Measurements from ENCODE around the gene LGALS7B.
"Not testable (repeated sequence)": the region's sequence is repeated elsewhere in the genome, so short reads cannot be mapped to it uniquely, and the experiment has no call there.

The LGALS7B gene

GRCh38 chr19:38807374-38808098 is 18.5 kb downstream of the LGALS7B start:
- H3K36me3 ChIP-seq (ENCODE audit: control insufficient read depth in 5 of 5, insufficient read depth in 5 of 5, low read length in 5 of 5); H3K27me3 ChIP-seq (ENCODE audit: control insufficient read depth in 5 of 5, insufficient read depth in 4 of 5, low read length in 5 of 5); H3K4me1 ChIP-seq (ENCODE audit: control insufficient read depth in 5 of 5, insufficient read depth in 5 of 5, low read length in 5 of 5); H3K9me3 ChIP-seq (ENCODE audit: control insufficient read depth in 5 of 5, low read length in 5 of 5); H3K27ac ChIP-seq (ENCODE audit: low read depth, low read length); H3K9ac ChIP-seq (ENCODE audit: low read length in 5 of 5); H3K4me3 ChIP-seq (ENCODE audit: low read depth in 1 of 5, low read length in 5 of 5): not testable (repeated sequence)

DNA sequence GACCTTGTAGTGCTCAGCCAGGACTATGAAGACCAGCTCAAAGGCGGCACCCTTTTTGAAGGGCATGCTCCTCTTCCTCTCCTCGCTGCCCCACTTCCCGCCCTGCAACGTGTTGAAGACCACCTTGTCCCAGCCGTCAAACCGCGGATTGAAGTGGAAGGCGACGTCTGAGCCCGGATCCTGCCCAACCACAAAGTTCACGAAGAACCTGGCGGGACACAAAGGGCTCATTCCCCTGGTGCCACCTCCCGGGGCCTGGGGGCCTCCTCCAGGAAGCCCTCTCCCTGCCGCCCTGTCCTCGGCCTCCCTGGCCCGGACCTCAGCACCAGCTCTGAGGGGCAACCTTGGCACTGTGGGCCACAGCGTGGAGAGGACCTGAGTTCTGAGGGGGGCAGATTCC is 19.7 kb downstream of the LGALS7B start:
- Histone ChIP-seq H3K9ac (ENCODE audit: low read length in 5 of 5) (no peak overlapping the region), H3K36me3 (ENCODE audit: control insufficient read depth in 5 of 5, insufficient read depth in 5 of 5, low read length in 5 of 5) (peaks cover 0 to 8% (median 4%) of the 10 kb centered on the region in 5 donors), H3K4me1 (ENCODE audit: control insufficient read depth in 5 of 5, insufficient read depth in 5 of 5, low read length in 5 of 5) (peaks cover 0 to 6% (median 4%) of the 10 kb centered on the region in 5 donors), H3K27ac (ENCODE audit: low read depth, low read length) (no peak overlapping the region), H3K9me3 (ENCODE audit: control insufficient read depth in 5 of 5, low read length in 5 of 5) (no peaks in the 10 kb centered on the region), H3K27me3 (ENCODE audit: control insufficient read depth in 5 of 5, insufficient read depth in 4 of 5, low read length in 5 of 5) (no peaks in the 10 kb centered on the region), H3K4me3 (ENCODE audit: low read depth in 1 of 5, low read length in 5 of 5) (no peak overlapping the region)

DNA sequence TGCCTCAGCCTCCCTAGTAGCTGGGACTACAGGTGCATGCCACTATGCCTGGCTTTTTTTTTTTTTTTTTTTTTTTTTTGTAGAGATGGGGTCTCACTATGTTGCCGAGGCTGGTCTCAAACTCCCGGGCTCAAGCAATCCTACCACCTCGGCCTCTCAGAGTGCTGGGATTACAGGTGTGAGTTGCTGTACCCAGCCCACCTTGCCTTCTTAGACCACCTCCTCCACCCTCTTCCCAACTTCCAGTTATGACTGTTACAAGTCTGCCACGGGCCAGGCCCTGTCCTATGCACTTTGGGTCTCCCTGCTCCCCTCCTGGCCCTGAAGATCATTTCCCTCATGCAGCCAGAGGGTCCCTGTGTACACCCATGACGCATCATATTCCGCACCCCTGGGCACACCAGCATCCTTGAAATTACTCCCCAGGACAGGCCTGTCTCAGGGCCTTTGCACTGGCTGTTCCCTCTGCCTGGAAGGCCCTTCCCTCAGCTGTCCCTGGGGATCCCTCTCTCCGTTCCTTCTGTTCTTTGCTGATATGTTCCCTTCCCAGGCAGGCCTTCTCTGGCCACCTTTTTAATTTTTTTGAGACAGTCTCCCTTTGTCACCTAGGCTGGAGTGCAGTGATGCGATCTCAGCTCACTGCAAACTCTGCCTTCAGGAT is 20.7 kb downstream of the LGALS7B start:
- H3K4me1 ChIP-seq (ENCODE audit: control insufficient read depth in 5 of 5, insufficient read depth in 5 of 5, low read length in 5 of 5) = peaks cover 0 to 6% (median 4%) of the 10 kb centered on the region in 5 donors
- H3K9me3 ChIP-seq (ENCODE audit: control insufficient read depth in 5 of 5, low read length in 5 of 5) = no peaks in the 10 kb centered on the region
- H3K9ac ChIP-seq (ENCODE audit: low read length in 5 of 5) = no peak overlapping the region
- H3K4me3 ChIP-seq (ENCODE audit: low read depth in 1 of 5, low read length in 5 of 5) = no peak overlapping the region
- H3K27me3 ChIP-seq (ENCODE audit: control insufficient read depth in 5 of 5, insufficient read depth in 4 of 5, low read length in 5 of 5) = no peaks in the 10 kb centered on the region
- H3K36me3 ChIP-seq (ENCODE audit: control insufficient read depth in 5 of 5, insufficient read depth in 5 of 5, low read length in 5 of 5) = peaks cover 0 to 6% (median 4%) of the 10 kb centered on the region in 5 donors
- no peak overlapping the region for H3K27ac ChIP-seq (ENCODE audit: low read depth, low read length)

DNA sequence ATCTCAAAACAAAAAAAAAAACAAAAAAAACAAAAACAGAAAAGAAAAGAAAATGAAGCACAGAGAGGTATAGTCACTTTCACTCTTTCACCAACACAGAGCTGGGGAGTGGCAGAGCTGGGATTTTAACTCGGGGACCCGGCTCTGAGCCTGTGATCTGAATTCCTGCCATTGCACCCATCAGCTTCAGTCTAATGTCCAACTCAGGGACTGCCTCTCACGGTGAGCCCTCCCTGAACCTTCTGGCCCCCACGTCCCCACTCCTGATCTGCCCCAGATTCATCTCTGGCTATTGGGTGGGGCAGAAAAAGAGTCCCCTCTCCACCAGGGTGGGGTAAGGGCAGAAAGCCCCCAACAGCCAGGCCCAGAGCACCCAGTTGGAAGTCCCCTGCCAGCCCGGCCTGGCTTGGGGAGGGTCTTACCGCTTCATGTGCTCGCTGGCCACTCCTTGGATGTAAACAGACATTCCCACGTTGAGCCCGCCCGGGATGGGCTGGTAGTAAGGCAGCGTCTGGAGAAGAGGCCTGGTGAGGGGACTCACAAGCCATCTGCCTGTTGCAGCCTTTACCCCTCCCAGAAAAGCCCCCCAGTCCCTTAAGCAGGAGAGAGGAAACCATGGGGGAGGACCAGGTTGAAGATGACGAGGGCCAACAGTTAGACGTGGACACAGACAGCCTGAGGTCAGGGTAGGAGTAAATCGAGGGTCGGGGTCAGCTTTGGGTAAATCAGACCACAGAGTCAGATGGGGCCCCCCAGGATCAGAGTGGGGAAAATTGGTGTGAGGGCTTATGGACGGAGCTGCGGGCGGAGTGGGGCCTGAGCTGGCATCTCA is 23.2 kb downstream of the LGALS7B start:
- Histone ChIP-seq H3K4me3 (ENCODE audit: low read depth in 1 of 5, low read length in 5 of 5) (no peak overlapping the region), H3K27ac (ENCODE audit: low read depth, low read length) (no peak overlapping the region), H3K9me3 (ENCODE audit: control insufficient read depth in 5 of 5, low read length in 5 of 5) (no peaks in the 10 kb centered on the region), H3K27me3 (ENCODE audit: control insufficient read depth in 5 of 5, insufficient read depth in 4 of 5, low read length in 5 of 5) (no peaks in the 10 kb centered on the region), H3K36me3 (ENCODE audit: control insufficient read depth in 5 of 5, insufficient read depth in 5 of 5, low read length in 5 of 5) (peaks cover 0 to 31% (median 28%) of the 10 kb centered on the region in 5 donors), H3K4me1 (ENCODE audit: control insufficient read depth in 5 of 5, insufficient read depth in 5 of 5, low read length in 5 of 5) (no peaks in the 10 kb centered on the region), H3K9ac (ENCODE audit: low read length in 5 of 5) (no peak overlapping the region)

DNA sequence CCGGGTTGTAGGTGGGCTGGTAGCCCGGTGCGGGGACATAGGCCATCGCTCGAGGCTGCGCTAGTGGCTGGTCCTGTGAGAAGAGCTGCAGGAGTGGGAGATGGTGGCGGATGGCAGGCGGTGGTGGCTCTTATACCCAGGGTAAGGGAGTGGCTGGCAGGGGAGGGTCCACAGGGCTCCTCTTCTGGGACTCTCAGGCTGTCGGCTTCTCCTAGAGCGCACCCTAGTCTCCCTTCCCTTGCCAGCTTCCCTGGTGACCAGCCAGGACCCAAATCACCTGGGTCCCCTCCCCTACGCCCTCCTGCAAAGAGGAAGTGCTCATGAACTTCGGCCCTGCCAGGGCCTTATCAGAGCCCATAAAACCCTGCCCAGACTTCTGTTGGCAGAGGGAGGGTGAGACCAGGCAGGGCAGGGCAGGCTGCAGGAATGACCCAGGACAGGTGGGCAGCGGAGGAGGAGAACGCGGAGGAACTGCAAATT is 23.9 kb downstream of the LGALS7B start, which contains the start of gene LGALS4:
Gene LGALS4 (minus strand): TSS at position 105 of the 480 bp plus-strand sequence. CDS start 59 bp downstream, at position 46.
- Histone ChIP-seq H3K36me3 (ENCODE audit: control insufficient read depth in 5 of 5, insufficient read depth in 5 of 5, low read length in 5 of 5) (peaks cover 0 to 37% (median 35%) of the 10 kb centered on the region in 5 donors), H3K9ac (ENCODE audit: low read length in 5 of 5) (no peak within 1 kb of the TSS), H3K27me3 (ENCODE audit: control insufficient read depth in 5 of 5, insufficient read depth in 4 of 5, low read length in 5 of 5) (no peaks in the 10 kb centered on the region), H3K9me3 (ENCODE audit: control insufficient read depth in 5 of 5, low read length in 5 of 5) (no peaks in the 10 kb centered on the region), H3K27ac (ENCODE audit: low read depth, low read length) (no peak within 1 kb of the TSS), H3K4me3 (ENCODE audit: low read depth in 1 of 5, low read length in 5 of 5) (no peak within 1 kb of the TSS), H3K4me1 (ENCODE audit: control insufficient read depth in 5 of 5, insufficient read depth in 5 of 5, low read length in 5 of 5) (no peaks in the 10 kb centered on the region)

DNA sequence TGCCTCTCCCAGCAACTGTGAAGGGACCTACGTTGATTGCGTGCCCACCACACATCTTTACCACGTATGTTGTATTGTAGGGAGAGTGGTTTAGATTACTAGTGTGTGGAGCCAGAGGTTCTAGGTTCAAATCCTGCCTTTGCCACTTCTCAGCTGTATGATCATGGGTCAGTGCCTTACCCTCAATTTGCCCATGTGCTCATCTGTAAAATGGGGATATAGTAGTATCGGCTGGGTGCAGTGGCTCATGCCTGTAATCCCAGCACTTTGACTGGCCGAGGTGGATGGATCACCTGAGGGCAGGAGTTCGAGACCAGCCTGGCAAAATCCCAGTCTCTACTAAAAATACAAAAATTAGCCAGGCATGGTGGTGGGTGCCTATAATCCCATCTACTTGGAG is 24.3 kb downstream of the LGALS7B start:
- Histone ChIP-seq H3K4me3 (ENCODE audit: low read depth in 1 of 5, low read length in 5 of 5) (no peak overlapping the region), H3K4me1 (ENCODE audit: control insufficient read depth in 5 of 5, insufficient read depth in 5 of 5, low read length in 5 of 5) (no peaks in the 10 kb centered on the region), H3K36me3 (ENCODE audit: control insufficient read depth in 5 of 5, insufficient read depth in 5 of 5, low read length in 5 of 5) (peaks cover 0 to 41% (median 39%) of the 10 kb centered on the region in 5 donors), H3K9me3 (ENCODE audit: control insufficient read depth in 5 of 5, low read length in 5 of 5) (no peaks in the 10 kb centered on the region), H3K27me3 (ENCODE audit: control insufficient read depth in 5 of 5, insufficient read depth in 4 of 5, low read length in 5 of 5) (no peaks in the 10 kb centered on the region), H3K27ac (ENCODE audit: low read depth, low read length) (no peak overlapping the region), H3K9ac (ENCODE audit: low read length in 5 of 5) (no peak overlapping the region)

GRCh38 chr19:38813932-38814331 is 24.9 kb downstream of the LGALS7B start:
- peaks cover 0 to 45% (median 41%) of the 10 kb centered on the region in 5 donors for H3K36me3 ChIP-seq (ENCODE audit: control insufficient read depth in 5 of 5, insufficient read depth in 5 of 5, low read length in 5 of 5)
- H3K4me3 ChIP-seq (ENCODE audit: low read depth in 1 of 5, low read length in 5 of 5); H3K4me1 ChIP-seq (ENCODE audit: control insufficient read depth in 5 of 5, insufficient read depth in 5 of 5, low read length in 5 of 5); H3K9ac ChIP-seq (ENCODE audit: low read length in 5 of 5); H3K27ac ChIP-seq (ENCODE audit: low read depth, low read length); H3K27me3 ChIP-seq (ENCODE audit: control insufficient read depth in 5 of 5, insufficient read depth in 4 of 5, low read length in 5 of 5); H3K9me3 ChIP-seq (ENCODE audit: control insufficient read depth in 5 of 5, low read length in 5 of 5): not testable (repeated sequence)

DNA sequence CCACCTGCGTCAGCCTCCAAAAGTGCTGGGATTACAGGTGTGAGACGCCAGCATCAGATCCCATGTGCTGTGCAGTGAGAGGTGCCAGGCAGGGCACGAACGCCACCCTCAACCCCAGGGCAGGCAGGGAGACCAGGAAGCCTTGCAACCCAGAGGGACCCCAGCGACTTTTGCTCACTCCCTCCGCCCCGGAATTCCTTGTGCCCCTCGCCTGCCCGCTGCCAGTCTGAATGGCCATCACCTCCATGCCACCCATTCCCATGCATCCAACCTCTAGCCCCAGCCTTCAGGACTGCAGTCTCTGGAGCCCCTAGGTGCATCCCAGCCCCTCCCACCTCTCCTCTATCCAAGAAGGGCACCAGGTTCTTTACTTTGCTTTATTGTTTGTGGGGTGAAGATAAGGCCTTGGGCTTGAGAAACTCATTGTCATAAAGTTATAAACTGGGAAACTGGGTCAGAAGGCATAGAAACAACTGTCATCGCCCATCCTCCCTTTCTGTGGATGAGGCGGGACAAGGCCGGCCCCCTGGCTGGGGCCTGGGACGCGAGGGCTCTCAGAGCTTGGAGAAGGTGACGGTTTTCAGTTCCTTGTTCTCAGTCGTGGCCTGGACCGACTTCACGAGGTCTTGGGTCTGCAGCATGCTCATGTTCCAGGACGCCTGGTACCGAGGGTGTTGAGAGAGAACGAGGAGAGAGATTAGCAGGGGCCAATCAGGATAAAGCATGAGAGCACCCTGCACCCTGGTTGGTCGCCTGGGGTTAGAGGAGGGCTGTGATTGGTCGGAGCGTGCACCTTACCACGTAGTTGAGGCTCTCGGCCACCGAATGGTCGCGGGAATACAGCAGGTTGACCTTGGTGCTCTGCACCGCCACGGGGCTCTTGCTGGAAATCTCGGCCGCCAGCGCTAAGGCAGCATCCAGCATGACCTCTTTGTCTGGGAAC is 26.3 kb downstream of the LGALS7B start:
- Histone ChIP-seq H3K9me3 (ENCODE audit: control insufficient read depth in 5 of 5, low read length in 5 of 5) (no peaks in the 10 kb centered on the region), H3K4me3 (ENCODE audit: low read depth in 1 of 5, low read length in 5 of 5) (no peak overlapping the region), H3K27ac (ENCODE audit: low read depth, low read length) (no peak overlapping the region), H3K36me3 (ENCODE audit: control insufficient read depth in 5 of 5, insufficient read depth in 5 of 5, low read length in 5 of 5) (peaks cover 0 to 54% (median 46%) of the 10 kb centered on the region in 5 donors), H3K4me1 (ENCODE audit: control insufficient read depth in 5 of 5, insufficient read depth in 5 of 5, low read length in 5 of 5) (peaks cover 0 to 6% (median 0%) of the 10 kb centered on the region in 5 donors), H3K9ac (ENCODE audit: low read length in 5 of 5) (no peak overlapping the region), H3K27me3 (ENCODE audit: control insufficient read depth in 5 of 5, insufficient read depth in 4 of 5, low read length in 5 of 5) (no peaks in the 10 kb centered on the region)

DNA sequence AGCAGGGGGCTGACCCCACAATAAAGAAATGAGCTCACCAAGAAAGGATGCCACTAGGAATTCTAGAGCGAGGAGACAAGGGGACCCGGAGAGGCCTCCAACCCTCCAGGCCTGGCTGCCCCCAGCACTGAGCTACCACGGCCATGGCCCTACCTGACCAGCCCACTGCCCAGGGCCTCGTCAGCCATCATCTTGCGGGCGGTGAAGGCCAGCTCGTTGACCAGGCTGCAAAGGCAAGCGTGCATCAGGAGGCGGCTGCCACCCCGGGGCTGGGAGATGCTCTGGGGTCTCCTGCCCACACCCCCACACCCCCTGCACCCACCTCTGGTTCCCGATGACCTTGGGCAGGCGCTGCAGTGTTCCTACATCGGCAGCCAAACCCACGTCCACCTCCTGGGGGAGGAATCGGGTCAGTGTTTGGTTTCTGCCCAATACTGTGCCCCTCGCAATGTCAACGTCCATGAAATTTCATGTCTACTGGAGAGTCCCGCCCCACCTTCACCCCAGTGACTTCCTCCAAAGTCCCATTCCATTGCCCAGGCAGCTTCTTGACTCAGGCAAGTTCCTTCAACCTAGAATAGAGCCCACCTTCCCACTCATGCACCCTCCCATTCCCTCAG is 27.2 kb downstream of the LGALS7B start:
- Histone ChIP-seq H3K4me1 (ENCODE audit: control insufficient read depth in 5 of 5, insufficient read depth in 5 of 5, low read length in 5 of 5) (peaks cover 0 to 6% (median 0%) of the 10 kb centered on the region in 5 donors), H3K4me3 (ENCODE audit: low read depth in 1 of 5, low read length in 5 of 5) (no peak overlapping the region), H3K27ac (ENCODE audit: low read depth, low read length) (no peak overlapping the region), H3K27me3 (ENCODE audit: control insufficient read depth in 5 of 5, insufficient read depth in 4 of 5, low read length in 5 of 5) (no peaks in the 10 kb centered on the region), H3K9ac (ENCODE audit: low read length in 5 of 5) (no peak overlapping the region), H3K9me3 (ENCODE audit: control insufficient read depth in 5 of 5, low read length in 5 of 5) (no peaks in the 10 kb centered on the region), H3K36me3 (ENCODE audit: control insufficient read depth in 5 of 5, insufficient read depth in 5 of 5, low read length in 5 of 5) (peaks cover 0 to 58% (median 52%) of the 10 kb centered on the region in 5 donors)
